Lung microvascular endothelial cell (primary cell): ENCODE measurements around the gene VAV3. TPM values are rescaled to one million over a fixed set of nuclear protein-coding genes. Genes with fewer than 3 reads are reported as not detected.

Source experiments
- DNase-seq, 2 donors: peaks; one replicate each; pipeline versions ENCODE4 v3.0.0 to v3.0.0-alpha.2; 2010; ENCODE audit warnings: low read depth in 2 of 2
- total RNA-seq: library from RNA; depleted of rRNA; stranded (reverse); fragments of >200 nt; gene quantifications from 2 replicates; pipeline ENCODE4 v1.2.1, GENCODE V29; 2014

VAV3 gene
- total RNA-seq, 1 donor from 2014 or later = 59.1 TPM

GRCh38 chr1:107972391-107973180 lies 7.6 kb upstream of the VAV3 start:
- no peak for DNase-seq

GRCh38 chr1:107966550-107966949 lies 1.6 kb upstream of the VAV3 start:
- DNase-seq = peak; percentile 58 to 98

GRCh38 chr1:107964336-107965109 lies 457 bp downstream of the VAV3 start:
- peak; percentile 11 to 44 for DNase-seq

- peak; percentile 35 to 60 for DNase-seq
Measured at GRCh38 chr1:107963601-107964335, 1.2 kb downstream of the VAV3 start.

- DNase-seq = peak in 1 of 2 donors; percentile 61
Measured at GRCh38 chr1:107963008-107963407, 2.0 kb downstream of the VAV3 start.

- DNase-seq = no peak
Measured at GRCh38 chr1:107954719-107955415, 10.1 kb downstream of the VAV3 start.

GRCh38 chr1:107954126-107954525 lies 10.9 kb downstream of the VAV3 start:
- no peak for DNase-seq

- DNase-seq = no peak
Measured at GRCh38 chr1:107953556-107953955, 11.4 kb downstream of the VAV3 start.

- DNase-seq = peak; percentile 72 to 85
Measured at GRCh38 chr1:107952989-107953388, 12.0 kb downstream of the VAV3 start.

- DNase-seq = no peak
Measured at GRCh38 chr1:107950464-107950863, 14.5 kb downstream of the VAV3 start.

GRCh38 chr1:107949467-107950253 lies 15.3 kb downstream of the VAV3 start:
- no peak for DNase-seq

- no peak for DNase-seq
Measured at GRCh38 chr1:107946794-107947193, 18.2 kb downstream of the VAV3 start.

- no peak for DNase-seq
Measured at GRCh38 chr1:107943694-107944093, 21.3 kb downstream of the VAV3 start.

- DNase-seq = no peak
Measured at GRCh38 chr1:107942814-107943213, 22.2 kb downstream of the VAV3 start.

- no peak for DNase-seq
Measured at GRCh38 chr1:107941531-107941930, 23.4 kb downstream of the VAV3 start.

- DNase-seq = no peak
Measured at GRCh38 chr1:107941123-107941522, 23.9 kb downstream of the VAV3 start.

GRCh38 chr1:107940701-107941100 lies 24.3 kb downstream of the VAV3 start:
- no peak for DNase-seq

- DNase-seq = peak in 1 of 2 donors; percentile 20
Measured at GRCh38 chr1:107940017-107940577, 24.9 kb downstream of the VAV3 start.

GRCh38 chr1:107939256-107939655 lies 25.7 kb downstream of the VAV3 start:
- no peak for DNase-seq
